Measurements from ENCODE around the gene CSNK1D. TPM values are rescaled to one million over a fixed set of nuclear protein-coding genes. Genes with fewer than 3 reads are reported as not detected.
A peak's percentile ranks its signal among the peaks of the same experiment; 100 is the strongest.

CSNK1D gene
- total RNA-seq, 1 donor from 2014 or later: 86.8 TPM

DNA sequence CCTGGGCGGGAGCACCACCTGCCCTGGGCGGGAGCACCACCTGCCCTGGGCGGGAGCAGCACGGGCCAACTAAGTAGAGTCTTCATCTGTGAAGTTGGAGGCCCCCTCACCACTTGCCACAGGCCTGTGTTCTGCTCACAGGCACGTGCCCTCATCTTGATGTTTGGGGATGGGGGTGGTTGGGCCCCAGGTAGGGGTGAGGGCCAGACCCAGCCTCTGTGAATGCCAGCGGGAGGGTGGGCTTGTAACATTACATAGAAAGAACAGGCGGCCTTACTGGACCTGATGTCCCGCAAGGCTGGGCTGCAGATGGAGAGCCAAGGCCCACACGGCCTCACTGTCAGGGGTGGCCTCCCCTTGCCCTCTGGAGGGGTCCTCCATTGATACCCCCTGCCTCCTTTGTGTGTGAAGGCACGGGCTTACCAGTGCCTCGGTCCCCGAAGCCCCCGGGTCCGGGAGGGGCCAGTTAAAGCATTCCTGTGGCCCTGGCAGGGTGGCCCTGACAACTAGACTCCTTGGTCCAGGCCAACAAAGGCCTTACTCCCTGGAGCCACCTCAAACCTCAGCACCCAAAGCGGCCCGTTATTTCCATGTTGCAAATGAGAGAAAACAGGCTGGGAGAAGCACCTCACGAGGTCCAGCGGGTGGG, 45.7 kb downstream of the CSNK1D start:
- H3K4me3 ChIP-seq: peak overlapping the region in 1 of 2 donors; percentile 70
- H3K27me3 ChIP-seq: no peaks in the 10 kb centered on the region
- no peak for DNase-seq (ENCODE audit: low spot score in 2 of 2)
- peak overlapping the region; percentile 88 to 89 for H3K27ac ChIP-seq
- H3K9me3 ChIP-seq: no peaks in the 10 kb centered on the region
- TF ChIP-seq, protein P1, sequence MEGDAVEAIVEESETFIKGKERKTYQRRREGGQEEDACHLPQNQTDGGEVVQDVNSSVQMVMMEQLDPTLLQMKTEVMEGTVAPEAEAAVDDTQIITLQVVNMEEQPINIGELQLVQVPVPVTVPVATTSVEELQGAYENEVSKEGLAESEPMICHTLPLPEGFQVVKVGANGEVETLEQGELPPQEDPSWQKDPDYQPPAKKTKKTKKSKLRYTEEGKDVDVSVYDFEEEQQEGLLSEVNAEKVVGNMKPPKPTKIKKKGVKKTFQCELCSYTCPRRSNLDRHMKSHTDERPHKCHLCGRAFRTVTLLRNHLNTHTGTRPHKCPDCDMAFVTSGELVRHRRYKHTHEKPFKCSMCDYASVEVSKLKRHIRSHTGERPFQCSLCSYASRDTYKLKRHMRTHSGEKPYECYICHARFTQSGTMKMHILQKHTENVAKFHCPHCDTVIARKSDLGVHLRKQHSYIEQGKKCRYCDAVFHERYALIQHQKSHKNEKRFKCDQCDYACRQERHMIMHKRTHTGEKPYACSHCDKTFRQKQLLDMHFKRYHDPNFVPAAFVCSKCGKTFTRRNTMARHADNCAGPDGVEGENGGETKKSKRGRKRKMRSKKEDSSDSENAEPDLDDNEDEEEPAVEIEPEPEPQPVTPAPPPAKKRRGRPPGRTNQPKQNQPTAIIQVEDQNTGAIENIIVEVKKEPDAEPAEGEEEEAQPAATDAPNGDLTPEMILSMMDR (IDR thresholded peaks at IDR 0.05): no peak
- intact Hi-C loops (cut with DNase I): loop anchor here (2.0 kb wide), 1 partner anchor 15 kb away; no protein-coding TSS in a partner anchor
- H3K4me1 ChIP-seq: peaks cover 8 to 20% of the 10 kb centered on the region in 2 donors
- H3K36me3 ChIP-seq: no peaks in the 10 kb centered on the region

DNA sequence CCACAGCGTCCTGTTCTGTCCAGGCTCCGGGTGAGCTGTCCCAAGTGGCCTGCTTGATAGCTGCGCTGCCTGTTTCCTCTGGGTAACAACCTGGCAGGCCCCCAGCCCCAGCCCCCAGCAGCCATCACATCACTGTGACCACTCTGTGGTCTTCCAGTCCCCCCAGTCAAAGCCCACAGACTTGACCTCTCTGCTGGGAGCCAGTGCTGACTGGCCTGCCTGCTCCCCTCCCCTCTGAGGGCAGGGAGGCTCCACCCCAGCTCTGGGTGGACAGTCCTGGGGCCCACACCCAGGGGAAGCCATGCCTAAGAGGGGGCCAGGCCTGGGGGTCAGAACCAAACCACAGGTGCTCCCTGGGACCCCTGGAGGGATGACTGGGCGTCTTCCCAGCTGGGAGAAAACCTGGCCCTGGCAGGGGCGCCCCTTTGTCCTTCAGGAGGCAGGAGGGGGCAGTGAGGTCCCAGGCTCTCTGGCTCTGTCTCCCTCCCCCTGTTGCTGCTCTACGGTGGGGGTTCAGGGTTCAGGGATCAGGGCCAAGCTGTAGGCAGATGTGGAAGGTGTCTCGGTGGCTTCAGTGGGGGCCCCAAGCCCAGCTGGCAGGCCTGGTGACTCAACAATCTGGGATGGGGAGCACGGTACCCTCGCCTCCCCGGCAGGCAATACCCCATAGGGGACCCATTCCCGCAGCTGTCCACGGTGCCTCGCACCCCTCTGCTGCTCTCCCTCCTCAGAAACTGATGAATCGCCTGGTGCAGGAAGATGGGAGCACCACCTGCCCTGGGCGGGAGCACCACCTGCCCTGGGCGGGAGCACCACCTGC, 46.5 kb downstream of the CSNK1D start:
- intact Hi-C loops (cut with DNase I): no loop called here
- no peak overlapping the region for H3K27ac ChIP-seq
- H3K9me3 ChIP-seq: no peaks in the 10 kb centered on the region
- no peaks in the 10 kb centered on the region for H3K27me3 ChIP-seq
- TF ChIP-seq, protein P1 (IDR thresholded peaks at IDR 0.05): no peak
- H3K36me3 ChIP-seq: no peaks in the 10 kb centered on the region
- no peak overlapping the region for H3K4me3 ChIP-seq
- H3K4me1 ChIP-seq: peaks cover 8 to 20% of the 10 kb centered on the region in 2 donors
- DNase-seq (ENCODE audit: low spot score in 2 of 2): no peak

GRCh38 chr17:82226146-82226808, 47.2 kb downstream of the CSNK1D start:
- no peak overlapping the region for H3K4me3 ChIP-seq
- H3K27me3 ChIP-seq: no peaks in the 10 kb centered on the region
- TF ChIP-seq, protein P1 (IDR thresholded peaks at IDR 0.05): no peak
- H3K27ac ChIP-seq: no peak overlapping the region
- no peak for DNase-seq (ENCODE audit: low spot score in 2 of 2)
- H3K36me3 ChIP-seq: no peaks in the 10 kb centered on the region
- H3K9me3 ChIP-seq: no peaks in the 10 kb centered on the region
- intact Hi-C loops (cut with DNase I): no loop called here
- H3K4me1 ChIP-seq: peaks cover 4 to 17% of the 10 kb centered on the region in 2 donors

DNA sequence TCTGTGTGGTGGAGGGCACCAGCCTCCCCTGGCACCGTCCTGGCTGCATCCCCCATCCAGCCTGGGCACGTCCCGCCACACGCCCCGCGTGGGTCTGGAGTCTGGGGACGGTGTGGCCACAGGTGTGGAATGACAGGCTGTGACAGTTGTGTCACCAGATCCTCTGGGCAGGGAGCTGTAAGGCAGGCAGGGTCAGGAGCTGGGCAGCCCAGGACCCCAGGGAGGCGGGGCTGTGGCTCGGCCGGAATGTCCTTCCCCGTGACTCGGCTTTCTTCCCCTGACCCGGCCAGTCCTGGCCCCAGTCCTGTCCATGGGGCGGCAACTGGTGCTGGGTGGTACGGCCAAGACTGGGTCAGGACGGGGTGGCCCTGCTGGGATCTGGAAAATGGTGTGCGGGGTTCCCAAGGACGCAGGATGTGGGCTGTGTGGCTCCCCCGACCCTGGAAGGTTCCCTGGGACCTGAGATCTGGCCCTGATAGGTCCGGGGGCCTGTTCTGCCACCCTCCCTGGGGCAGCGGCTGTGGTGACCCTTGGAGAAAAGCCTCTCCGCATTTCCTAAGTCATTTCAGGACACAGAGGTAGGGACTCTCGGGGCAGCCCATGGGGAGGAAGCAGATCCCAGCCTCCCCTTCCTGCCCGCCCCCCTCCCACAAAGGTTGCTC, 48.0 kb downstream of the CSNK1D start:
- TF ChIP-seq, protein P1 (IDR thresholded peaks at IDR 0.05): no peak
- Histone ChIP-seq H3K4me1 (peaks cover 2 to 11% of the 10 kb centered on the region in 2 donors), H3K9me3 (no peaks in the 10 kb centered on the region), H3K36me3 (no peaks in the 10 kb centered on the region), H3K4me3 (no peak overlapping the region), H3K27ac (no peak overlapping the region), H3K27me3 (no peaks in the 10 kb centered on the region)
- intact Hi-C loops (cut with DNase I): no loop called here
- no peak for DNase-seq (ENCODE audit: low spot score in 2 of 2)

DNA sequence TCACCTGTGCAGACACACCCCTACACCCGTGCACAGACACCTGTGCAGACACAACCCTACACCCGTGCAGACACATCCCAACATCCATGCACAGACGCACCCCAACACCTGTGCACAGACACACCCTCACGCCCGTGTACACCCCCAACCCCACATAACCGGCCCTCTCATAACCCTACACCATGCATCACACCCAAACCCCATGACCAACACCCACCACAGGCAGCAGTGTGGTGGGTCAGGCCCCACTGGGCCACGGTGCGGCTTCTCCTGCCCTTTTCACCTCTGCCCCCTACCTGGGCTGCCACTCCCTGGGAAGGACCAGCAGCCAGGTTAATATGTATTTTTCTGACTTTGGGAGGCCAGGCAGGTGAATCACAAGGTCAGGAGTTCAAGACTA, 48.8 kb downstream of the CSNK1D start:
- Histone ChIP-seq H3K4me3 (no peak overlapping the region), H3K27me3 (no peaks in the 10 kb centered on the region), H3K36me3 (no peaks in the 10 kb centered on the region), H3K27ac (no peak overlapping the region), H3K4me1 (peaks cover 0 to 9% of the 10 kb centered on the region in 2 donors), H3K9me3 (no peaks in the 10 kb centered on the region)
- TF ChIP-seq, protein P1 (IDR thresholded peaks at IDR 0.05): no peak
- DNase-seq (ENCODE audit: low spot score in 2 of 2): no peak
- intact Hi-C loops (cut with DNase I): no loop called here
